HG03432 (cell line): ENCODE data around the gene NDUFB4.
"Not testable (repeated sequence)": the region's sequence is repeated elsewhere in the genome, so short reads cannot be mapped to it uniquely, and the experiment has no call there.

Experiments
- ATAC-seq: cut with Tn5 transposase; IDR thresholded peaks from one replicate; pipeline ENCODE4 v1.9.1; 2021; ENCODE audit warnings: mild to moderate bottlenecking, moderate library complexity; ENCODE audit not compliant: unreplicated experiment

Gene NDUFB4

DNA sequence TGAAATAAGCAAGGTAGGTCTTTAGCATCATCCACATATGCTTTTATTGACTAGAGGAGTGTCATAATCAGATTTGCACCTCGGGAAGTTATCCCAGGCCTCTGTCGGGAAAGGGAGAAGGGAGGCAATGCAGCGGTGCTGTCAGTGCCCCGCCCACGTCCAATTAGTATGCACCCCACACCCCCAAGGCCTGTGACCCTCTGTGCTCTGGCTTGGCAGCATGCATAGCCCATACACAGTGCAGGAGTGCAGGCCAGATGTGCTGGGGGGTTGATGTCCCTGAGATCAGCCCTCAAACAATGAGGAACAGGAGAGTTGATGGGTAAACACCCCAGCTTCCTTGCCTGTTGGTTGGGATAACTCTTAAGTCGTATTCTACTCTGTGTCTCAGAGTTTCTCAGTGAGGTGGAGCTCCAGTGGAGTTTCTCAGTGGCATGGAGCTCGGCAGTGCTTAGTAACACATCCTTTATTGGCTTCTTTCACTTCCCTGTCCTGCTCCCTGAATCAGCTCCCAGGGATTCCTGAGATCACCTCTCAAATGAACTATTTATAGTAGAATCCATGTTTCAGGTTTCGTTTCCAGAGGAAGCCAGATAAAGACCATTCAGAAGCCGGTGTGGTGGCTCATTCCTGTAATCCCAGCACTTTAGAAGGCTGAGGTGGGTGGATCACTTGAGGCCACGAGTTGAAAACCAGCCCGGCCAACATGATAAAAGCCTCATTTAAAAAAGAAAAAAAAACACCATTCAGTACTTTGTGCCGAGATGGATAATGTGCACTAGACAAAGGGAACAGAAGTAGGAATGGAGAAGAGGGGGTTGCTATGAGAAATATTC lies 26.7 kb upstream of the NDUFB4 start:
- ATAC-seq = no peak

DNA sequence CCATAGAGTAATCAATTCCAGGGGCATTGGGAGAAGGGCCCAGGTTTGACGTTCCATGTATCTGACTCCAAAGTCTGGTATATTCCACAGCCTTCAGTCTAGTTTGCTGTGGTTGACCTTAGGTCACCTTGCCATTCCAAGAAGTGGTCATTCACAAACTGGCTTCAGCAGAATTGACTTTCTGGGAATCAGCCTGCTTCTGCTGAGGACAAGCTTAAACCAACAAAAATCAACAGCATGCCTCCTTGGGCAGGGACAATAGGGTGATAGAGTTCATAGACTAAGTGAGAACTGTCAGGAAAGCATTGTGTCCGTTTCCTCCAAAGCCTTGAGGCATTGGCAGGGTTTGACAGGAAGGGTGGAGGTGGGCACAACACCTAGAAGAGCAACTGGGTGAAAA lies 24.1 kb upstream of the NDUFB4 start:
- ATAC-seq = no peak

DNA sequence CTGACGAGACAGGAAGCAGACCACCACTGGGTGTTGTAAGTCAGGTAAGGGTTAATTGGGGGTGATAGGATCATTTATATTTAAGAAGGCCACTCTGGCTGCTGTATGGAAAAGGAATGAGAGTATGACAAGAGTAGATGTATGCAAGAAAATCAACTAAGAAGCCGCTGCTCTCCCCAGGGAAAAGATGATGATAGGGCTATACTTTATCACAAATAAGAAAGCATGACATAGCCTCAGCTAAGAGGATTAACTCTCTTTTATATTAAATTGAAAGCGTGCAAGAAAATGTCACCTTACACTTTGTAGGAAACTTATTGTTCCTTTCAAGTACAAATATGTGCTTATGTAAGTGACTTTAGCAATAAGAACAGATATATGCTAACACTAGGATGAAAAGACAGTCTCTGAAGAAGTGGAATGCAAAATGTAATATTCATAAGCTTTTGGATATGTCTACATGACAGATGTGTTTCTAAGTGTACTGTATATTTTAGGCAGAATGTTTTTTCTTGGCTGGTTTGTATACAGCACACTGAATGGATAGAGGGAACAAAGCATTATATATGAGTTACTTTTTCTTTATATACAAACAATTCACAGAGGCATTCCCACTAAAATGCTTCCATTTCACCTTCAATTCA lies 8.7 kb upstream of the NDUFB4 start:
- no peak for ATAC-seq

DNA sequence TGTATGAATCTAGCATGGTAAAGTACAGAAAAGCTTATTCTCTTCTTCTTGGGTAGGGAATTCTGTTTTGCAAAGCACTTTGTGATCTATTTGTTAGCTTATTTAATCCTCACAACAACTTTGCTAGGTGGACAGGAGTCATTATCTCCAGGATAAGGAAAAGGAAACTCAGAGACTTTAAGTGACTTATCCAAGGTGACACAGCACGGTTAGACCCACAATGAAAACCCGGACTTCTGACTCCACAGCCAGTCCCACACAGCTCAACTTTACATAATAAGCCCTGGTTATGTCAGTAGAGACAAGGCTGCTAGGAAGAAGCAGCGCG lies 384 bp upstream of the NDUFB4 start:
- no peak for ATAC-seq

DNA sequence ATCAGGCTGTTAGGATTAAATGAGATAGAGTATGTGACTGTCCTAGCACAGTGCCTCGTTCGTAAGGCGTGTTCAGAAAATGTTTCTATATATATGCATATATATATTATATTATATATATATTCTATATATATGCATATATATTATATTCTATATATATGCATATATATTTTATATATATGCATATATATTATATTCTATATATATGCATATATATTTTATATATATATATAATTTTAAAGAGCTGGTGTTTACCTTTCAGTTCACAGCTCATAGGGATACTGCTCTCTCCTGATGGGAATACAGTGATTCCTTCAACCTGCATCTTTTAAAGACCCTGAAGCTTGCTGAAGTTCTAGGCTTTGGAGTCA lies 702 bp downstream of the NDUFB4 start:
- ATAC-seq = no peak

DNA sequence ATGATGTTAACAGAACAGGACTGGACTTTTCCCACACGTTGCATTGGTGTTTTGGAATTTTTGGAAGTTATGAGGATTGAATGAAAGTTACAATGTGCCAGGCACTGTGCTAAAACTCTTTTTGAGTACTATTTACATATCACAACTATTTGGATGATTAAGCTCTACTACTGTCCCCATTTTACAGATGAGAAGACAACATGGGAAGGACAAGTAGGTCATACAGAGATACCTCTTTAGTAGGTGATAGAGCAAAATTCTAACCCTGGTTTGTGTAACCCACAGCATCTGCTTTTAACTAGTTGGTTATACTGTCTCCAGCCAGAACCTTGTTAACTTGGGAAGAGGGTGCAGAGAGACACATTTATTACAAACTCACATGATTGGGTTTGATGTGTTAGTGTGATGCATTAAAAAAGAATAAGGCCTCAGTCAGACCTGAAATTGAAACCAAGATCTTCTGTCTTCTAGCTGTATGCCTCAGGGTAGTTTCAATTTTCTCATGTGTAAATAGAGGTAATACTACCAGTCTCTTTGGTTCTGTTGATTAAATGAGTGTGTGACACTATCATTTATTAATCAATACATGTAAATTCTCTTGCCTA lies 1.4 kb downstream of the NDUFB4 start:
- ATAC-seq = peak; percentile 38

DNA sequence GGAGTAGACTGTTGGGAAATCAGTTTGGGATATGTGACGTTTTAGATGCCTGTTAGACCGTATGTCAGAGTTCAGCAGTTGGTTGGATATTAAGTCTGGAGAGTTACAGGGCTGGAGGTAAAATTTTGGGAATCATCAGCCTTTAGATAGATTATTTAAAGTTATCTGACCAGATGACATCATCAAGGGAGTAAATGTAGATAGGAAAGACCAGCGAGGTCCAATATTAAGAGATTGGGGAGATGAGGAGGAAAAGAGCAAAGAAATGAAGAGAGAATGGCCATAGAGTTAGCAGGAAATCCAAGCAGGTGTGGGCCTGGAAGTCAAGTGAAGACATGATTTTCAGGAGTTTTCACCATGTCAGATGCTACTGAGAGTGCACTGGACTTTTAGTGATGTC lies 3.1 kb downstream of the NDUFB4 start:
- ATAC-seq = no peak

DNA sequence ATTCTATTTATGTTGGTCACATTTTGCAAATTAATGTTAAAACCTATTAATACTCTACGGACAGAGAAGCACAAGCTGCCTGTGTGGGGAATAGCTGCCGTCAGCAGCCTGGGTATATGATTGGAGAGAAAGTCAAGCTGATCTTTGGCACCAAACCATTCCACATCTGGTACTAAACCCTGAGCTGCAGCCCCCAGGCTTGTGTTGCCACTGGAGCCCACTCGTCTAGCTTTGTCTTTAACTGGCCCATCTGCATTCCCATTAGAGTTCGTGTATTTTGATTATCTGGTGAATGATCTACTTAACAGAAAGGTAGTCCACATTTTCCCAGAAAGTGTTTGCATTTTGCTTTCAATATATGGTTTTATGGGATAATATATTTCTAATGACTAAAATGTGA lies 5.4 kb downstream of the NDUFB4 start:
- no peak for ATAC-seq

DNA sequence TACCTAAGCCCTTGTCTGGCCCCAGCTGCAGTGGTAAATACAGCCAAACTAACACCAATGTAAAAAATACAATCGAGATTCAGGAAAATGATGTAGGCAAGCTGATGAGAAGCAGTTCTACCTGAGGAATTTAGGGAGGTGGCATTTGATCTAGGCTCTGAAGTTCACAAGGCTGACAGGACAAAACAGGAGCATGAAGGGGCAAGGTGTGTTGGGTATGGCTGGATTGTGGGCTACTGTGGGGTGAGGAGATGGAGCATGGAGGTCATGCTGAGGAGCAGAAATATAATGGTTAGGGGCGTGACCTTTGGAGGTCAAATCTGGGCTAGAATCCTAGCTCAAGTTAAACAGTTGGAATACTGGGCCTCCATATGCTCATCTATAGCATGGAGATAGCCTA lies 6.5 kb downstream of the NDUFB4 start:
- ATAC-seq = no peak

DNA sequence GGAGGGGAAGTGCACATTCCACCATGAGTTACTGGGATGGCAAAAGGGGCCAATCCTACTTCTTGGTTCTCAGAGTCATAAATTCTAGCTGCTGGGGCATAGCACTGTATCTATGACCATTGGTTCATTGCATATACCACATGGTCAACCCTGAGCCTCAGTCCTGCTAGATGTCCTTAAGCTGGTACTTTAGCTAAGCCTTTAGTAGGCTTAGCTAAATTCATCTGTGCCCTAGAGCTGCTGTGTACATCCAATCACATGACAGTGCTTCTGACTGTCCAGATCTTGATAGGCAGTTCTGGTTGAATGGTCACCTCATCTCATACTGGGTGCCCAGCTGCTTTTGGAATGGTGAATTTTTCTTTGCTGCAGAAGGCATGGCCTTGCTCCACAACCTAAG lies 8.2 kb downstream of the NDUFB4 start:
- no peak for ATAC-seq

DNA sequence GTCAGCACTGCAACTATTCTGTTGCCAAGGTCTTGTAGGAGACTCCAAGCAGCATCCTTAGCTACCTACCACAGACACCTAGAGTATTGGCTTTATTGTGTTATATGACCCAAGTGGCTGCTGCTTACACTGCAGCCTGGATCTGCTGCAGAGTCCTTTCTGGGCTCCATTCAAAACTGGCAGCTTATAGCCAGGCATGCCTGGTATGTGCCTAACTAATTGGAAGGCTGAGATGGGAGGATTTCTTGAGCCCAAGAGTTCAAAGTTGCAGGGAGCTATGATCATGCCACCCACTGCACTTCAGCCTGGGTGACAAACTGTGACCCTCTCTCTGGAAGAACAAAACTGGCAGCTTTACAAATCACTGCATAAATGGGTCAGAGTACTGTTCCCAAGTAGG lies 8.6 kb downstream of the NDUFB4 start:
- ATAC-seq = no peak

DNA sequence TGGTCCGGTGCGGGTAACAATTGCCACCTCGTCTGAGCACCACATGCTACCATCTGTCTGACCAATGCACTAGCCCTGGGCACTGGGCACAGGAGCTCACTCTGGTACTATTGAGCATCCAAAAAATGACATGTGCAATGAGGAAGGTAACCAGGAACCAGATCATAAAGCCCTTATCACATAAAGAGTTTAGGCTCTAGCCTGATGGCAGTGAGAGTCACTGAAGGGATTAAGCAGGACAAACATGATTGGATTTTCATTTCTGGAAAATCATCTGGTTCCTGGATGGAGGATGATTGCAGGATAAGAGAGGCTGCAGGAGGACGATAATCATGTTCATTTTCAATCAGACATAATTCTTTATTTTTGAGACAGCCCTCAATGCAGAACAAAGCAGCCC lies 12.4 kb downstream of the NDUFB4 start:
- ATAC-seq = no peak

DNA sequence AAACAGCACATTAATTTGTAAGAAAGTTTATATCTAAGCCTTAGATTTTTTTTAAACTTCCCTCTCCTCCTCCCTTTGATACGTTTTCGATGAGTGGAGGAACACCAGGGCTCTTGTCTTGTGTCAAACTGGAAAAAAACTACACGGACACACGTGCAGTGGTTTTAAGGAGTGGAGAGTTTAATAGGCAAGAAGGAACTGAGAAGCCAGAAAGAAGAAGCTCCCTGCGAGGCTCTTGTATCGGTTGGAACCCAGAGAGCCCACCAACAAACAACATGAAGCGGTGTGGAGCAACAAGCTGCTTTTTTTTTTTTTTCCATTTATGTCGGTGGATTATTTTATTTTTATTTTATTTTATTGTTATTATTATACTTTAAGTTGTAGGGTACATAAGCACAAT lies 18.6 kb downstream of the NDUFB4 start:
- no peak for ATAC-seq

DNA sequence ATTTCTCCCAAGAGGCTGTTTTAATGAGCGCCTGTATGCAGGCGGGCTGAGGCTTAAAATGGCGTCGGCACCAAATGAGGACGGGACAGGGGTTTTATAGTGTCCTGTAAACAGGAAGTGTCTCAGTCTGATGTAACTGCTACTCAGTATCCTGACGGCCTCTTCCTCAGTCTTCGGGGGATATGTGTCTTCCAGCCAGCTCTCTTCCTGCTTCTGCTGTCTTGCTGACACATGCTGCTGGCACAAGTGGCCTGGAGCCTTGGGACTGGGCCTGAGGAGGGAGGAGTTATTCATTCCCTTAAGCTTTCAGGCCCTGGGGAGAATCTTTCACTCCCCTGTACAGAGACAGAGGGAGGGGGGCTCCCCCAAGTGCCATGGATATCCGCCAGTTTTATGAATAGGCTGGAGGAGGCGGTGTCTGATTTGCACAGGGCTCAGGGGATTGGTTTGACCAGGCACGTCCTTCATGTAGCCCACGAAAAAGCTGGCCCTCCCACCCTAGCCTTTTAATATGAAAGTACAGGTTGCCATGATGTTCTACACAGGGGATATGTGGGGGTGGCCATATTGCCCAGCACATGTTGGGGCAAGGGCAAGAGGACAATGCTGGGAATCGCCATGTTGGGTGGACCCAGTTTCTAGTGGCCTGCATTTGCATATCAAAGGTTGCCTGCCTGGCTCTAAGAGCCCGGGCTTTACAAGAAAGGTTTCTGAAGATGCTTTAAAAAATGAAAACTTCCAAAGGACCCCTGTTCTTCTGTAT lies 19.9 kb downstream of the NDUFB4 start:
- ATAC-seq = no peak

DNA sequence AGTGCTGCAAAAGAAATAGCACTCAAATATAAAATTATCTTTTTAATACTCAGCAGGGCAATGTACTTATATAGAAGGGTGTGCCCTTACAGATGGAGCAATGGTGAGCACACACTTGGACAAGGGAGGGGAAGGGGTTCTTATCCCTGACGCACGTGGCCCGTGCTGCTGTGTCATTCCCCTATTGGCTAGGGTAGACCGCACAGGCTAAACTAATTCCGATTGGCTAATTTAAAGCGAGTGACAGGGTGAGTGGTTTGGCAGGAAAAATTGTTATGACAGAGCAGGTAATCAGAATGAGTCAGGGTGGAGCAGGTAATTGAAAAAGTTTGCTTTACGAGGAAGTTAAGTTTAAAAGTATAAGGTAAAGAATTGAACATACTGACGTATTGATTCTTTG lies 20.6 kb downstream of the NDUFB4 start:
- ATAC-seq = not testable (repeated sequence)

DNA sequence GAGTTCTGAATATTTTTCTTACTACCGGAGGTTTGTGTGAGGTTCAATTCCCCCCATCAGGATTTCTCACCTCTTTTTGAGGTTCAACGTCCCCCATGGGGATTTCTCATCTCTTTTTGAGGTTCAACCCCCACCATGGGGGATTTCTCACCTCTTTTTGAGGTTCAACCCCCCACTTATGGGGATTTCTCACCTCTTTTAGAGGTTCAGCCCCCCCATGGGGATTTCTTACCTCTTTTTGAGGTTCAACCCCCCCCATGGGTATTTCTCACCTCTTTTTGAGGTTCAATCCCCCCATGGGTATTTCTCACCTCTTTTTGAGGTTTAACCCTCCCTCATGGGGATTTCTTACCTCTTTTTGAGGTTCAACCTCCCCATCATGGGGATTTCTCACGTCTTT lies 26.3 kb downstream of the NDUFB4 start:
- no peak for ATAC-seq

DNA sequence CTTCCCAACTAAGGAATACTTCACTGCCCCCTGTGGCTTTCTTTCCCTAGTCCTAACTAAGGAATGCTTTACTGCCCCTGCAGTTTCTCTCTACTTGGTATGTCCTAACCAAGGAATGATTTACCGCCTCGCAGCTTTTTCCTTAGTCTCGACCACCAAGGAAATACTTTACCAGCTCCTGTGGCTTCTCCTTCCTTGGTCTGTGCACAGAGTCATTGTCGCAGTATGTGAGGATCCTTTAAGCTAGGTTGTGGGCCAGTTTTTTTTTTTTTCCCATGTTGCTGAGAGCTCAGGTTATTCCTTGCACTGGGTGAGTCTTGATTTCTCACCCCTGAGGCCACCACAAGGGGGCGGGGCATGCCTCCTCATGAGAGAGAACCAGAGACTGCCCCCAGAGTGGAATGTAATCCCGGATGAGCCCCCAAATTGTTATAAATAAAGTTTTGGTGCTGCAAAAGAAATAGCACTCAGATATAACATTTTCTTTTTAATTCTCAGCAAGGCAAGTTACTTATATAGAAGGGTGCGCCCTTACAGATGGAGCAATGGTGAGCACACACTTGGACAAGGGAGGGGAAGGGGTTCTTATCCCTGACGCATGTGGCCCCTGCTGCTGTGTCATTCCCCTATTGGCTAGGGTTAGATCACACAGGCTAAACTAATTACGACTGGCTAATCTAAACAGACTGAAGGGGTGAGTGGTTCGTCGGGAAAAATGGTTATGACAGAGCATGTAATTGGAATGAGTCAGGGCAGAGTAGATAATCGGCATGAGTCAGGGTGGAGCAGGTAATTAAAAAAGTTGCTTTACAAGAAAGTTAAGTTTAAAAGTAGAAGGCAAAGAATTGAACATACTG lies 27.0 kb downstream of the NDUFB4 start:
- no peak for ATAC-seq

DNA sequence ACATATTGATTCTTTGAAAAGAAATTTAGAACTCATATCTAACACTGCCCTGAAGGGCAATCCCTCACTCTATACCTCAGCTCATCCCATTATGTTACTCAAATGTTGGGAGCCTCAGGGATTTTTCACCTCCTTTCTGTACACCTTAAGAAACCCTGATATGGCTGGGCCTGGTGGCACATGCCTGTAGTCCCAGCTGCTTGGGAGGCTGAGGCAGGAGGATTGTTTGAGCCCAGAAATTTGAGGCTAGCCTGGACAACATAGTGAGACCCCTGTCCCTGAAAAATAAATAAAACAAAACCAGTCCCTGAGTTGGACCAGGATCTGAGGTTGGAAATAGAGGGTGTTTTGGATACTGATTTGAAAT lies 27.6 kb downstream of the NDUFB4 start:
- ATAC-seq = no peak

DNA sequence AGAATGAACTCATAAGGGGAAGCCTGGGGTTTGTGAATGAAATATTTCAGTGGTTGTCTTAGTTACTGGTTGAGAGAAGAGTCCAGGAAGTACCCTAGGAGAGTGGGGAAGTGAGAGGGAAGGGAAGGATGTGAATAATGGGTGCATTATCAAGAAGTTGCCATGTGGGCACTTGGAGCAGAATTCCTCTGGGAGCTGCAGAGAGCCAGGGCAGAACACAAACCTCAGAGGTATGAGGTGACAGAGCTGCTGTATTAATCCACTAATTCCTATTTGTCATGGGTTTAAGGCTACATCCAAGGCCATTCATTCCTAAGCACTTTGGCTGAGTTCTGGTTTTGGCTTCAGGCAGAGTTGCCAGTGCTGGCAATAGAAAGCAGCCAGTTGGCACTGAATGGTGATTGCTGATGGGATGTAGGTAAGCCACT lies 29.0 kb downstream of the NDUFB4 start:
- ATAC-seq = no peak

DNA sequence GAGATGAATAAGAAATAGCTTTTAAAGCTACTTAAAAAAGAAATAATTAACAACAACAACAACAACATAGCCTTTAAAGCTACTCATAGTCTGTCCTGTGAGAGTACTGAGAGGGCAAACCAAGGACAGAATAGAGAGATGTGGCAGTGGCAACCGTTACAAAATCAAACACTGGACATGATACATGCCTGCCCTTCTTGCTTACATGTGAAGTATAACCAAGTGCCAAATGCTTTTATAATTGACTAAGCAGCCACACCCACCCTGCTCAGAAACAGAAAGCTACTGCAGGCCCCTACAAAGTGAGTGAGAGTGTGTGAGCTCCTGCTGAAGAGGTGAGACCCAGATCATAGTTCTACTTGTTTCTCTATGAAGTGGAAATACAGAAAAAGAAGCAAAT lies 38.4 kb downstream of the NDUFB4 start:
- no peak for ATAC-seq
